Neuronal stem cell (in vitro differentiated cells): ENCODE measurements around the gene HOXA7.

Experiments used
- DNase-seq: peaks from one replicate; pipeline ENCODE4 v3.0.0-alpha.2; 2013; ENCODE audit warnings: low spot score
- H2AFZ ChIP-seq: one replicate; pipeline ENCODE4 v1.6.1; 2013; ENCODE audit warnings: mild to moderate bottlenecking, low read length, inconsistent platforms
- H2AK5ac ChIP-seq: 2 replicates; pipeline ENCODE4 v1.6.1; 2013; ENCODE audit warnings: low read depth, mild to moderate bottlenecking, inconsistent platforms, low read length, moderate library complexity, mixed read lengths
- H2BK120ac ChIP-seq: 2 replicates; pipeline ENCODE4 v1.6.1; 2013; ENCODE audit warnings: low read depth, mild to moderate bottlenecking, inconsistent platforms, low read length, moderate library complexity, mixed read lengths
- H2BK12ac ChIP-seq: one replicate; pipeline ENCODE4 v1.6.1; 2013; ENCODE audit warnings: low read length, inconsistent platforms
- H2BK15ac ChIP-seq: 2 replicates; pipeline ENCODE4 v1.6.1; 2013; ENCODE audit warnings: mild to moderate bottlenecking, low read length, inconsistent platforms, mixed read lengths
- H2BK5ac ChIP-seq: one replicate; pipeline ENCODE4 v1.6.1; 2013; ENCODE audit warnings: inconsistent platforms, mild to moderate bottlenecking, low read length, moderate library complexity
- H3K14ac ChIP-seq: one replicate; pipeline ENCODE4 v1.6.1; 2013; ENCODE audit warnings: low read length, inconsistent platforms
- H3K18ac ChIP-seq: 2 replicates; pipeline ENCODE4 v1.6.1; 2013; ENCODE audit warnings: low read length, inconsistent platforms
- H3K23ac ChIP-seq: 2 replicates; pipeline ENCODE4 v1.6.1; 2013; ENCODE audit warnings: low read depth, mild to moderate bottlenecking, mixed read lengths, low read length, inconsistent platforms; ENCODE audit not compliant: poor library complexity
- H3K27ac ChIP-seq: replicated peaks from 3 replicates; pipeline ENCODE4 v1.5.1; 2013; ENCODE audit warnings: low read length, inconsistent platforms
- H3K27me3 ChIP-seq, 3 experiments: 2 replicates each; pipeline ENCODE4 v1.6.1; 2013; ENCODE audit warnings: low read length in 3 of 3, mild to moderate bottlenecking in 2 of 3, inconsistent platforms in 1 of 3, low read depth in 1 of 3, mixed read lengths in 1 of 3, moderate library complexity in 1 of 3; ENCODE audit not compliant: control insufficient read depth in 3 of 3, insufficient read depth in 3 of 3
- H3K36me3 ChIP-seq, 2 donors: replicated peaks in 1 of 2; 2 replicates each; pipeline ENCODE4 v1.6.1; 2013; ENCODE audit warnings: low read length in 2 of 2; ENCODE audit not compliant: control insufficient read depth in 2 of 2, insufficient read depth in 2 of 2
- H3K4ac ChIP-seq: 2 replicates; pipeline ENCODE4 v1.6.1; 2013; ENCODE audit warnings: inconsistent platforms, mild to moderate bottlenecking, low read length, moderate library complexity
- H3K4me1 ChIP-seq, 2 donors: 1 replicate in 1 of 2; 2 replicates in 1 of 2; pipeline ENCODE4 v1.6.1; 2013; ENCODE audit warnings: low read length in 2 of 2, low read depth in 1 of 2; ENCODE audit not compliant: control insufficient read depth in 2 of 2, insufficient read depth in 1 of 2
- H3K4me2 ChIP-seq: one replicate; pipeline ENCODE4 v1.6.1; 2013; ENCODE audit warnings: mild to moderate bottlenecking, low read length, inconsistent platforms; ENCODE audit not compliant: insufficient read depth, poor library complexity, severe bottlenecking
- H3K4me3 ChIP-seq, 2 donors: 2 replicates each; pipeline ENCODE4 v1.5.1; 2013; ENCODE audit warnings: low read length in 2 of 2, mild to moderate bottlenecking in 2 of 2, inconsistent platforms in 1 of 2, moderate library complexity in 1 of 2
- H3K79me1 ChIP-seq: one replicate; pipeline ENCODE4 v1.6.1; 2013; ENCODE audit warnings: low read depth, mild to moderate bottlenecking, inconsistent platforms, low read length, moderate library complexity
- H3K9ac ChIP-seq: one replicate; pipeline ENCODE4 v1.6.1; 2013; ENCODE audit warnings: mild to moderate bottlenecking, low read depth, low read length, inconsistent platforms; ENCODE audit not compliant: poor library complexity
- H3K9me3 ChIP-seq, 2 donors: replicated peaks in 1 of 2; 2 replicates each; pipeline versions ENCODE3 to v1.6.1; 2013; ENCODE audit warnings: low read length in 2 of 2, mild to moderate bottlenecking in 2 of 2, inconsistent platforms in 1 of 2, low read depth in 1 of 2, mixed read lengths in 1 of 2, moderate library complexity in 1 of 2; ENCODE audit not compliant: control insufficient read depth in 2 of 2, insufficient read depth in 1 of 2
- H4K8ac ChIP-seq: one replicate; pipeline ENCODE4 v1.6.1; 2013; ENCODE audit warnings: low read depth, mild to moderate bottlenecking, inconsistent platforms, low read length, moderate library complexity
- H4K91ac ChIP-seq: one replicate; pipeline ENCODE4 v1.6.1; 2013; ENCODE audit warnings: low read length, low read depth, mild to moderate bottlenecking, inconsistent platforms; ENCODE audit not compliant: poor library complexity
- WGBS, 2 donors: extraction: QIAGEN DNeasy Blood & Tissue Kit; methylation state at CpG; one replicate each; pipeline ENCODE4 v1.1.7; 2013; ENCODE audit warnings: missing lambda C conversion rate in 2 of 2, mixed read lengths in 1 of 2; ENCODE audit not compliant: insufficient read length in 2 of 2, insufficient replicate concordance in 1 of 2; ENCODE audit errors: extremely low coverage in 2 of 2; 5-methylcytosine and 5-hydroxymethylcytosine counted together

Gene HOXA7

DNA sequence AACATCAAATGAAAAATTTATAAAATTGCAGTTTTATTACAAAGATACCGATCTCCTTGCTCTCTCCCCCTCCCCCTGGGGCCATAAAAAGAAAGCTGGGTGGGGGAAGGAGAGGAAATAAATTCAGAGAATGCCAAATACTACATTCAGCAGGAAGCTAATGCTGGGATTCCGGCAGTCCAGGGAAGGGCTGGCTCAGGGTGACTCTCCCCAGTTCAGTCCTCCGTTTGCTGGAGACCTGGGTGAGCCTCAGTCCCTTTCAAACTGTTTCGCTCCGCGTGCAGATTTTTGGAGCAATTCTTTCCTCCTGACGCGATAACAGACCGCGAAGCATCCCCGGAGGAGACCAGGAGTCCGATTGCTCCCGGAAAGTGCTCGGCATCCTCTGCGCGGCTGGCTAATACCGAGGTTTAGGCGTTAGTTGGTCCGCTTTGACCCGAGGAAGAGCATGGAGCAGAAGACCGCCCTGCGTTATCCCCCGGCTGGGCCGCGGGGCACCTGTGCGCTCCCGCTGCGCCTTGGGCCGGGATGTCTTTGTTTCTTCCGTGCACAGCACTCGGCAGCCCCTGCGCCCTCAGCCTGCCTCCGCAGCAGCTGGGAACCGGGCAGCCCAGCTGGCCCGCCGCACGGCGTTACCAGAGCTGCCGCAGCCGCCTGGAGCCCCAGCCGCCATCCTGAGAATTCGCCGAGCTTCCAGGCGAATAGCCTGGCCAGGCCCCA is 50.1 kb downstream of the HOXA7 start:
- Histone ChIP-seq H2BK15ac (no peak overlapping the region), H3K79me1 (no peaks in the 10 kb centered on the region), H3K9me3 (peaks cover 3 to 4% of the 10 kb centered on the region in 2 donors), H3K4me2 (no peak overlapping the region), H2BK12ac (no peak overlapping the region), H4K8ac (no peak overlapping the region), H2AFZ (peak overlapping the region; percentile 75), H3K27me3 (peaks cover 77 to 99% (median 97%) of the 10 kb centered on the region in 3 experiments), H3K36me3 (no peaks in the 10 kb centered on the region), H3K4me3 (no peak overlapping the region), H2BK5ac (no peak overlapping the region), H2AK5ac (no peak overlapping the region), H3K14ac (no peak overlapping the region), H3K27ac (no peak overlapping the region), H2BK120ac (no peak overlapping the region), H3K4me1 (no peaks in the 10 kb centered on the region), H3K4ac (no peak overlapping the region), H3K9ac (no peak overlapping the region), H3K23ac (no peak overlapping the region), H3K18ac (peak overlapping the region; percentile 32), H4K91ac (no peak overlapping the region)
- no peak for DNase-seq
- no CpG with 5 or more reads among the region's 44 CpGs for WGBS, 2 donors

DNA sequence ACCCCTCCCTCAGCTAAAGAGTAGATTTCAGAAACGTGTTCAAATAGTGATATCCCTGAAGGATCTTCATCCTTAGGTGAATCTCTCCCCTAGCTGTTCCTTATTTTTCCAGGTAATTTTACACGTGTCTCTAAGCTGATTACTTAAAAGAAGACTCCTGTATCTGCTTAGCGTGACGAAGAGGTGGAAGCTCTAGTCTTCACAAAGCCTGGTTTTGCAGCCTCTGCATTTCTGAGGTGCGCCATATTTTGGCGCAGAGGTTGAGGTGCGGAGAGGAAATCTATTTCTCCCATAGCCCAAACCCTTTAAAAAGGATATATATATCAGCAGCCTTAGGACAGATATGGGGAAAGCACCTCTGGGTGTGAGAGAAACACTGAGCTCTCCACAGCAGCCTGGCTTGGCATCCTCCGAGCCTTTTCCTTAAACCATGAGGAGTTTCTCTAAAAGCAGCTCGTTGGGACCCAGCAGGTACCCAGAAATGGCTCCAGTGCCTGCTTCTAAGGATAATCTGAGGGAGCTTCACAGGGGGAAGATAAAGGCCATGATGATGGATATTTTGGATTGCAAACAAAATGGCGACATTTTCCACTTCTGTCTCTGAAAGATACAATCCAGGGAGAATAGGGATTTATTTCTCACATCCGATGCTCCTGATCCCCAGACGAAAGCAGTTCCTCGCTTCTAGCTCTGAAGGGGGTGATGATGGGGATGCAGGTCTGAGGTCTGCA is 51.0 kb downstream of the HOXA7 start:
- DNase-seq: no peak
- H3K27me3 ChIP-seq: peaks cover 79 to 99% (median 97%) of the 10 kb centered on the region in 3 experiments
- WGBS, 2 donors: no CpG with 5 or more reads among the region's 13 CpGs

DNA sequence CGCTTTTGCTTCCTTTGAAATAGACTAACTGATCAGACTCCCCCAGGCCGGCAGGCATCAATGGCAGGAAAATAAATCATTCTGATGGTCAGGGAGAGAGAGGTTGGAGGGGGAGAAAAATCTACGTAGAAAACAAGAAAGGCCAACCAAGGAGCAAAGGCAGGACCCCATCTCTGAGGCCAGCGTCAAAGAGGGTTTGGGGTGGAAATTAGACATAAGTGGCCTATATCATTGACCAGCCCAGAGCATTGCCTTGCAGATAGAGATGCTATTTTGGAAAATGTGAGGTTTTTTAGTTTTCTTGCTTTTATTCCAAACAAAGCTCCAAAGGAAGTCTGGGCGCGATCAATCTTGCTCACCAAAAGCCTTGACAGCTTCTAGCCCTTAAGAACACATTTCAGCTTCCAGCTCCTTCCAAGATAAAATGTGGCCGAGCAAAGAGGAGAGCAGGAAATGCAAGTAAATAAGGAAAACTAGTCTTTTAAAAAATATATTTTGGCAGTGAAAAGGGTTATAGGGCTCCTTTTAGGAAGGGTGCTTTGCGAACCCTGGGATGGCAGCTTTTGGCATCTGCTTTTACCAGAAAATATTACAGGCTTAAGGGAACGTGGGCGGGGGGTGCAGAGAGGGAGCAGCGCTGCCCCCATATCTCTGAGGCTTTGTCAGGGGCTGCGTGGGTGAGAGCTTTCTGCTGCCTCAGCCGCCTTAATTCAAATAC is 52.0 kb downstream of the HOXA7 start:
- Histone ChIP-seq H3K23ac (no peak overlapping the region), H3K4me2 (no peak overlapping the region), H3K4me1 (peaks cover 0 to 1% of the 10 kb centered on the region in 2 donors), H2AFZ (no peak overlapping the region), H2BK12ac (no peak overlapping the region), H3K9ac (no peak overlapping the region), H3K18ac (no peak overlapping the region), H3K4ac (no peak overlapping the region), H3K27ac (no peak overlapping the region), H3K79me1 (no peaks in the 10 kb centered on the region), H2BK5ac (no peak overlapping the region), H3K14ac (no peak overlapping the region), H2BK120ac (no peak overlapping the region), H3K36me3 (no peaks in the 10 kb centered on the region), H3K9me3 (peaks cover 0 to 2% of the 10 kb centered on the region in 2 donors), H4K91ac (no peak overlapping the region), H3K4me3 (no peak overlapping the region), H2BK15ac (no peak overlapping the region), H4K8ac (no peak overlapping the region), H3K27me3 (peaks cover 69 to 100% (median 91%) of the 10 kb centered on the region in 3 experiments), H2AK5ac (no peak overlapping the region)
- no peak for DNase-seq
- WGBS, 2 donors: no CpG with 5 or more reads among the region's 13 CpGs

More for the DNA sequence above, 51.0 kb downstream of the HOXA7 start:
- H2BK15ac ChIP-seq: no peak overlapping the region
- no peak overlapping the region for H3K4ac ChIP-seq
- H2AK5ac ChIP-seq: no peak overlapping the region
- no peak overlapping the region for H4K91ac ChIP-seq
- H3K23ac ChIP-seq: no peak overlapping the region
- no peak overlapping the region for H3K4me3 ChIP-seq
- H3K9ac ChIP-seq: no peak overlapping the region
- no peak overlapping the region for H3K4me2 ChIP-seq
- peaks cover 0 to 1% of the 10 kb centered on the region in 2 donors for H3K4me1 ChIP-seq
- no peak overlapping the region for H2BK5ac ChIP-seq
- H2BK12ac ChIP-seq: no peak overlapping the region
- H3K14ac ChIP-seq: no peak overlapping the region
- H3K36me3 ChIP-seq: no peaks in the 10 kb centered on the region
- no peak overlapping the region for H3K18ac ChIP-seq
- H4K8ac ChIP-seq: no peak overlapping the region
- no peak overlapping the region for H3K27ac ChIP-seq
- H2BK120ac ChIP-seq: no peak overlapping the region
- peaks cover 2% of the 10 kb centered on the region in 2 donors for H3K9me3 ChIP-seq
- no peak overlapping the region for H2AFZ ChIP-seq
- H3K79me1 ChIP-seq: no peaks in the 10 kb centered on the region
